HepG2 (cell line): ENCODE data around the gene NOTUM. TPM values are rescaled to one million over a fixed set of nuclear protein-coding genes. Genes with fewer than 3 reads are reported as not detected.

Experiments
- ATAC-seq: fragments of 200-7000 bp; cut with Tn5 transposase; 3 replicates; pipeline ENCODE4 v1.9.1; 2020; ENCODE audit warnings: mild to moderate bottlenecking, moderate library complexity
- BruUV-seq: library from RNA; stranded (reverse); fragments of 400-500 nt; replicated peaks from 2 replicates; lab custom pipeline; 2021; lab: Mats Ljungman, UMichigan
- CTCF ChIA-PET: fragments of 300-600 bp; formaldehyde crosslinking; extraction: SDS; loops from one replicate; lab custom pipeline; 2021; ENCODE audit warnings: low total read pairs, inconsistent platforms, low intra/inter-chr PET ratio; lab: Yijun Ruan, JAX
- POLR2A ChIA-PET: fragments of 350-600 bp; sonication (Branson Sonifier 250); formaldehyde crosslinking; loops from one replicate; lab custom pipeline; 2020; ENCODE audit warnings: antibody characterized with exemption, inconsistent platforms; lab: Yijun Ruan, JAX
- DNase-seq: peaks from one replicate; pipeline ENCODE4 v3.0.0-alpha.2; 2015; ENCODE audit warnings: low spot score
- FAIRE-seq: peaks from 3 replicates; lab custom pipeline; 2011; peaks lifted over from hg19 to GRCh38; lab: Jason Lieb, UNC
- H2AFZ ChIP-seq: one replicate; pipeline ENCODE4 v1.6.1; 2011; ENCODE audit warnings: low read length, inconsistent platforms
- H3K27ac ChIP-seq: fragments of 300-600 bp; 3 replicates; pipeline ENCODE4 v1.8.0; 2011; ENCODE audit warnings: mixed run types, mild to moderate bottlenecking, mixed read lengths, low read length, inconsistent platforms; ENCODE audit not compliant: insufficient read depth; ENCODE audit errors: extremely low read length
- H3K27me3 ChIP-seq, 2 experiments: fragments of 200-600 bp in 1 of 2; 2 replicates in 1 of 2; 3 replicates in 1 of 2; pipeline versions ENCODE4 v1.6.0 to v1.8.0; 2011; ENCODE audit warnings: low read length in 2 of 2, mild to moderate bottlenecking in 2 of 2, moderate library complexity in 2 of 2, inconsistent platforms in 1 of 2; ENCODE audit not compliant: insufficient read depth in 2 of 2, control insufficient read depth in 1 of 2
- H3K36me3 ChIP-seq, 2 experiments: fragments of 200-600 bp in 1 of 2; replicated peaks in 1 of 2; 2 replicates in 1 of 2; 3 replicates in 1 of 2; pipeline versions ENCODE4 v1.5.1 to v1.8.0; 2011; ENCODE audit warnings: low read length in 2 of 2, inconsistent platforms in 1 of 2; ENCODE audit not compliant: insufficient read depth in 2 of 2, control insufficient read depth in 1 of 2
- H3K4me1 ChIP-seq: 2 replicates; pipeline ENCODE4 v1.5.1; 2012; ENCODE audit warnings: low read length, inconsistent platforms; ENCODE audit not compliant: insufficient read depth
- H3K4me2 ChIP-seq: 2 replicates; pipeline ENCODE4 v1.6.0; 2011; ENCODE audit warnings: low read depth, low read length, inconsistent platforms
- H3K4me3 ChIP-seq, 3 experiments: fragments of 200-600 bp in 1 of 3; sonication (generic), shearing (Covaris generic) in 1 of 3; replicated peaks in 1 of 3; 2 replicates each; pipeline ENCODE4 v1.5.1; 2011 to 2016; ENCODE audit warnings: low read length in 3 of 3, inconsistent platforms in 2 of 3, low read depth in 2 of 3, mild to moderate bottlenecking in 2 of 3, control low read depth in 1 of 3, mixed read lengths in 1 of 3; ENCODE audit not compliant: insufficient read depth in 1 of 3
- H3K79me2 ChIP-seq: one replicate; pipeline ENCODE4 v1.6.1; 2011; ENCODE audit warnings: low read length, inconsistent platforms; ENCODE audit not compliant: insufficient read depth
- H3K9ac ChIP-seq: 2 replicates; pipeline ENCODE4 v1.6.0; 2011; ENCODE audit warnings: mild to moderate bottlenecking, low read depth, low read length, inconsistent platforms; ENCODE audit not compliant: insufficient read depth
- H3K9me3 ChIP-seq: 2 replicates; pipeline ENCODE4 v1.5.1; 2012; ENCODE audit warnings: mild to moderate bottlenecking, low read length
- H4K20me1 ChIP-seq: 2 replicates; pipeline ENCODE4 v1.6.0; 2011; ENCODE audit warnings: inconsistent platforms, mild to moderate bottlenecking, low read length, moderate library complexity; ENCODE audit not compliant: insufficient read depth
- ERF ChIP-seq: IDR thresholded peaks from 2 replicates; pipeline ENCODE4 v1.6.1; 2018; ENCODE audit warnings: missing biosample characterization, missing genetic modification reagents
- KDM5A ChIP-seq: fragments of 200-600 bp; sonication (generic); IDR thresholded peaks from 2 replicates; pipeline ENCODE4 v1.7.0; 2018; ENCODE audit warnings: antibody characterized with exemption, mild to moderate bottlenecking, low read length, borderline replicate concordance
- KLF12 ChIP-seq: sonication (generic); formaldehyde crosslinking; IDR thresholded peaks from 2 replicates; pipeline ENCODE4 v1.4.0; 2020; ENCODE audit warnings: missing genetic modification reagents, borderline replicate concordance
- MAF1 ChIP-seq: sonication (generic); formaldehyde crosslinking; IDR thresholded peaks from 2 replicates; pipeline ENCODE4 v1.5.0; 2020; ENCODE audit warnings: missing genetic modification reagents, borderline replicate concordance
- MAFK ChIP-seq, 2 experiments: IDR thresholded peaks in 1 of 2; conservative IDR thresholded peaks in 1 of 2; 2 replicates each; pipeline ENCODE4 v1.6.1; 2011; ENCODE audit warnings: improper control_type of control experiment in 2 of 2, low read length in 2 of 2
- STAT6 ChIP-seq: sonication (generic); formaldehyde crosslinking; IDR thresholded peaks from 2 replicates; pipeline ENCODE4 v1.4.0; 2020; ENCODE audit warnings: missing genetic modification reagents, mild to moderate bottlenecking, borderline replicate concordance
- ZBTB21 ChIP-seq: sonication (generic); formaldehyde crosslinking; IDR thresholded peaks from 2 replicates; pipeline ENCODE4 v1.4.0; 2020; ENCODE audit warnings: missing genetic modification reagents
- ZFP36L1 ChIP-seq: sonication (generic); formaldehyde crosslinking; IDR thresholded peaks from 2 replicates; pipeline ENCODE4 v1.8.0; 2022; ENCODE audit warnings: mild to moderate bottlenecking, missing genetic modification reagents, moderate library complexity
- ZGPAT ChIP-seq: IDR thresholded peaks from 2 replicates; pipeline ENCODE4 v1.6.1; 2016; ENCODE audit warnings: mild to moderate bottlenecking
- ZNF121 ChIP-seq: sonication (generic); formaldehyde crosslinking; IDR thresholded peaks from 2 replicates; pipeline ENCODE4 v1.5.0; 2020; ENCODE audit warnings: mild to moderate bottlenecking, missing genetic modification reagents
- ZNF160 ChIP-seq: sonication (generic); formaldehyde crosslinking; IDR thresholded peaks from 2 replicates; pipeline ENCODE4 v1.8.0; 2022; ENCODE audit warnings: mild to moderate bottlenecking, inconsistent platforms, missing genetic modification reagents
- ZNF501 ChIP-seq: sonication (generic); formaldehyde crosslinking; IDR thresholded peaks from 2 replicates; pipeline ENCODE4 v1.5.1; 2020; ENCODE audit warnings: mild to moderate bottlenecking, moderate library complexity, missing genetic modification reagents
- ZNF773 ChIP-seq: sonication (generic); formaldehyde crosslinking; IDR thresholded peaks from 2 replicates; pipeline ENCODE4 v1.4.0; 2020; ENCODE audit warnings: missing genetic modification reagents, borderline replicate concordance
- ZSCAN21 ChIP-seq: sonication (generic); formaldehyde crosslinking; IDR thresholded peaks from 2 replicates; pipeline ENCODE4 v1.8.0; 2022; ENCODE audit warnings: mild to moderate bottlenecking, missing genetic modification reagents, moderate library complexity, borderline replicate concordance
- ZSCAN31 ChIP-seq: sonication (generic); formaldehyde crosslinking; IDR thresholded peaks from 2 replicates; pipeline ENCODE4 v1.5.0; 2020; ENCODE audit warnings: low read depth, mild to moderate bottlenecking, missing genetic modification reagents
- WGBS: methylation state at CpG from one replicate; pipeline ENCODE4 v1.1.6; 2017; ENCODE audit warnings: low lambda C conversion rate; 5-methylcytosine and 5-hydroxymethylcytosine counted together
- in situ Hi-C: cut with HindIII; loops from 2 replicates; pipeline ENCODE4 v1.10.0; 2017; ENCODE audit warnings: low pct_unique_long_range_greater_than_20kb; ENCODE audit not compliant: extremely low pct_ligation_motif_present
- intact Hi-C: fragments of 100-400 bp; cut with micrococcal nuclease; formaldehyde crosslinking; loops from one replicate; pipeline ENCODE4 v1.10.0; 2022; ENCODE audit not compliant: unreplicated experiment
- polyA plus RNA-seq, 8 experiments: library from polyadenylated mRNA; depleted of rRNA in 3 of 8; stranded (reverse) in 7 of 8; unstranded in 1 of 8; fragments of >200 nt; fragmentation: Illumina TruSeq in 4 of 8; extraction: Trizol in 4 of 8; gene quantifications; 2 replicates each; pipeline versions ENCODE4 v1.2.1 to v1.2.3, GENCODE V29; 2011 to 2016; ENCODE audit warnings: low read depth in 4 of 8, missing spikeins in 1 of 8, mixed read lengths in 1 of 8; ENCODE audit not compliant: insufficient read depth in 1 of 8
- total RNA-seq, 5 experiments: library from RNA; depleted of rRNA; stranded (reverse); fragments of >200 nt; fragmentation: Illumina TruSeq; extraction: Trizol; gene quantifications; 2 replicates each; pipeline ENCODE4 v1.2.3, GENCODE V29; 2016; ENCODE audit warnings: low read depth in 1 of 5
- TF ChIP-seq, protein P1 (sequence below): sonication (generic); formaldehyde crosslinking; IDR thresholded peaks from 2 replicates; pipeline ENCODE4 v1.5.1; 2020; ENCODE audit warnings: mild to moderate bottlenecking, missing genetic modification reagents, moderate library complexity

Gene NOTUM
- total and polyA plus RNA-seq, 2 of the 13 experiments (the other 11 are each of a cell fraction or from before 2014, with no cell fraction given) = 150 to 160 TPM

- no TSS peak for BruUV-seq
- ChIA-PET CTCF (interaction anchor here (1.0 to 5.6 kb wide), 2 partner anchors 15 to 34 kb away, joined by 3 to 73 read pairs; partner anchors contain the start of gene NOTUM), POLR2A (interaction anchor here (0.9 to 16.1 kb wide), 19 partner anchors 10 to 266 kb away, joined by 3 to 470 read pairs (median 12); partner anchors contain the start of genes ASPSCR1, CENPX, DCXR and LRRC45)
- Histone ChIP-seq H3K79me2 (peaks cover 65% of the 10 kb centered on the region), H3K4me2 (peak overlapping the region; percentile 99), H3K9ac (peak overlapping the region; percentile 96), H2AFZ (no peak overlapping the region), H4K20me1 (no peaks in the 10 kb centered on the region), H3K27ac (peak overlapping the region; percentile 97), H3K27me3 (no peaks in the 10 kb centered on the region), H3K36me3 (peaks cover 0 to 3% of the 10 kb centered on the region in 2 experiments; a peak in 1 of 5 replicates), H3K4me1 (peaks cover 92% of the 10 kb centered on the region), H3K9me3 (no peaks in the 10 kb centered on the region), H3K4me3 (peak overlapping the region; percentile 28 to 80 (median 55); a peak in 5 of 6 replicates)
- WGBS = 14% methylated on average over 27 of the region's 37 CpGs
- in situ Hi-C loops (no loop called here), intact Hi-C loops (loop anchor here (2.0 kb wide), 1 partner anchor 33 kb away; the partner anchor contains the start of gene NOTUM)
- ATAC-seq = peak; percentile 0
- peak; percentile 85 for DNase-seq
- FAIRE-seq = no peak
- no peak for TF ChIP-seq KLF12 (CRISPR knock-in tag)
- no peak for TF ChIP-seq ZGPAT
- peak; percentile 36; the same call in 1 of the 2 replicates for TF ChIP-seq ZNF121 (CRISPR knock-in tag)
- TF ChIP-seq ZSCAN21 (CRISPR knock-in tag) = peak; percentile 70
- TF ChIP-seq MAF1 (CRISPR knock-in tag) = peak; percentile 27; the same call in 1 of the 2 replicates
- no peak for TF ChIP-seq ZNF160 (CRISPR knock-in tag)
- no peak for TF ChIP-seq STAT6
- TF ChIP-seq ERF (CRISPR knock-in tag) = no peak
- no peak for TF ChIP-seq ZNF773 (CRISPR knock-in tag)
- TF ChIP-seq MAFK (conservative IDR thresholded peaks at IDR 0.05 in 1 of 2, IDR thresholded peaks at IDR 0.05 in 1 of 2; ENCODE audit: low read length in 2 of 2) = no peak
- TF ChIP-seq, protein P1, sequence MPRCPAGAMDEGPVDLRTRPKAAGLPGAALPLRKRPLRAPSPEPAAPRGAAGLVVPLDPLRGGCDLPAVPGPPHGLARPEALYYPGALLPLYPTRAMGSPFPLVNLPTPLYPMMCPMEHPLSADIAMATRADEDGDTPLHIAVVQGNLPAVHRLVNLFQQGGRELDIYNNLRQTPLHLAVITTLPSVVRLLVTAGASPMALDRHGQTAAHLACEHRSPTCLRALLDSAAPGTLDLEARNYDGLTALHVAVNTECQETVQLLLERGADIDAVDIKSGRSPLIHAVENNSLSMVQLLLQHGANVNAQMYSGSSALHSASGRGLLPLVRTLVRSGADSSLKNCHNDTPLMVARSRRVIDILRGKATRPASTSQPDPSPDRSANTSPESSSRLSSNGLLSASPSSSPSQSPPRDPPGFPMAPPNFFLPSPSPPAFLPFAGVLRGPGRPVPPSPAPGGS (CRISPR knock-in tag) = no peak
- peak; percentile 31; the same call in 1 of the 2 replicates for TF ChIP-seq ZSCAN31 (CRISPR knock-in tag)
- no peak for TF ChIP-seq KDM5A
- TF ChIP-seq ZFP36L1 (CRISPR knock-in tag) = peak; percentile 80; the same call in 1 of the 2 replicates
- 0 out of 2 replicates have a peak, but pooled peaks have one; percentile 30 for TF ChIP-seq ZNF501 (CRISPR knock-in tag)
- TF ChIP-seq ZBTB21 = peak; percentile 69
These were observed 33.0 kb upstream of the NOTUM start for GRCh38 chr17:81993729-81994592.
